PC-9 (cell line): ENCODE data around the gene UNC13B. TPM values are rescaled to one million over a fixed set of nuclear protein-coding genes. Genes with fewer than 3 reads are reported as not detected.

Source experiments
- BruUV-seq: library from RNA; stranded (reverse); fragments of 400-500 nt; replicated peaks from 2 replicates; lab custom pipeline; 2021; lab: Mats Ljungman, UMichigan
- CTCF ChIA-PET: fragments of 300-600 bp; sonication (Branson Sonifier 250); formaldehyde crosslinking; loops from one replicate; lab custom pipeline; 2022; ENCODE audit warnings: antibody characterized with exemption; lab: Charles Lee
- POLR2A ChIA-PET: fragments of 300-600 bp; sonication (Branson Sonifier 250); formaldehyde crosslinking; loops from one replicate; lab custom pipeline; 2022; ENCODE audit warnings: antibody characterized with exemption; ENCODE audit not compliant: unreplicated experiment; lab: Charles Lee
- DNase-seq, 2 experiments: peaks; one replicate each; pipeline versions ENCODE4 v3.0.0 to v3.0.0-alpha.2; 2015 to 2022; ENCODE audit warnings: mixed read lengths in 1 of 2
- H2AFZ ChIP-seq: fragments of 200-600 bp; sonication (generic); 2 replicates; pipeline ENCODE4 v1.8.1; 2017; ENCODE audit warnings: antibody characterized with exemption
- H3F3A ChIP-seq: fragments of 200-600 bp; sonication (generic); 2 replicates; pipeline ENCODE4 v1.8.1; 2017; ENCODE audit warnings: antibody characterized with exemption, mild to moderate bottlenecking, low read depth; ENCODE audit not compliant: insufficient read depth
- H3K27ac ChIP-seq: fragments of 200-600 bp; sonication (generic); 2 replicates; pipeline ENCODE4 v1.6.1; 2016; ENCODE audit warnings: mixed run types
- H3K27me3 ChIP-seq: fragments of 200-600 bp; sonication (generic); 2 replicates; pipeline ENCODE4 v1.6.1; 2016; ENCODE audit warnings: low read depth, mixed run types; ENCODE audit not compliant: insufficient read depth
- H3K36me3 ChIP-seq: fragments of 200-600 bp; sonication (generic); 2 replicates; pipeline ENCODE4 v1.6.1; 2016; ENCODE audit warnings: low read depth, mixed run types
- H3K4me1 ChIP-seq: fragments of 200-600 bp; sonication (generic); replicated peaks from 2 replicates; pipeline ENCODE4 v1.6.1; 2016; ENCODE audit warnings: mixed run types; ENCODE audit not compliant: insufficient read depth
- H3K4me2 ChIP-seq: fragments of 200-600 bp; sonication (generic); 2 replicates; pipeline ENCODE4 v1.6.1; 2017; ENCODE audit warnings: mixed run types
- H3K4me3 ChIP-seq: fragments of 200-600 bp; sonication (generic); 2 replicates; pipeline ENCODE4 v1.6.1; 2016; ENCODE audit warnings: mixed run types
- H3K79me2 ChIP-seq: fragments of 200-600 bp; sonication (generic); 2 replicates; pipeline ENCODE4 v1.6.1; 2017; ENCODE audit warnings: low read depth, mixed run types
- H3K9me2 ChIP-seq: fragments of 200-600 bp; sonication (generic); 2 replicates; pipeline ENCODE4 v1.8.1; 2017; ENCODE audit warnings: mild to moderate bottlenecking; ENCODE audit not compliant: insufficient read depth
- H3K9me3 ChIP-seq: fragments of 200-600 bp; sonication (generic); 2 replicates; pipeline ENCODE4 v1.8.1; 2016; ENCODE audit warnings: low read depth; ENCODE audit not compliant: insufficient read depth
- H4K20me1 ChIP-seq: fragments of 200-600 bp; sonication (generic); 2 replicates; pipeline ENCODE4 v1.8.1; 2017; ENCODE audit not compliant: insufficient read depth
- EZH2 ChIP-seq: fragments of 200-600 bp; sonication (generic); IDR thresholded peaks from 2 replicates; pipeline ENCODE4 v1.8.0; 2017; ENCODE audit warnings: antibody characterized with exemption, low read depth
- intact Hi-C: fragments of 100-400 bp; cut with micrococcal nuclease; formaldehyde crosslinking; loops from one replicate; pipeline ENCODE4 v1.10.0; 2022; ENCODE audit not compliant: unreplicated experiment
- total RNA-seq: library from RNA; stranded (reverse); gene quantifications from 2 replicates; pipeline ENCODE4 v1.2.3, GENCODE V29; 2021
- TF ChIP-seq, protein P1 (sequence below): fragments of 200-600 bp; sonication (generic); conservative IDR thresholded peaks from 2 replicates; pipeline ENCODE4 v1.6.1; 2017; ENCODE audit warnings: mixed run types, antibody characterized with exemption, mild to moderate bottlenecking, moderate library complexity

UNC13B gene
- total RNA-seq, 1 experiment from 2014 or later, result not detected

DNA sequence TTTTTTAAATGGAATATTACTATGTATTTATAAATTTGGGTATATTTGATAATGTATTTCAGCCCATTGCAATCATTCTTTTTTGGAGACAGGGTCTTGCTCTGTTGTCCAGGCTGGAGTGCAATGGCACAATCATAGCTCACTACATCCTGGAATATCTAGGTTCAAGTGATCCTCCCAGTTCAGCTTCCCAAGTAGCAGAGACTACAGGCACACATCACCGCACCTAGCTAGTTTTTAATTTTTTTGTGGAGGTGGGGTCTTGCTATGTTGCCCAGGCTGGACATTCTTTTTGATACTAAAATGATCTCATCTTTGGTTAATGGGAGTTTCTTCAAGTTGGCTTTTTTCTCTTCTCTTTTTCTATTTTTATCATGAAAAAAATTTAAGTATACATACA is 91.3 kb downstream of the UNC13B start:
- BruUV-seq, result no TSS peak
- Histone ChIP-seq H3K4me2 (no peak overlapping the region), H3K27ac (no peak overlapping the region), H4K20me1 (no peaks in the 10 kb centered on the region), H3K4me3 (no peak overlapping the region), H2AFZ (no peak overlapping the region), H3K4me1 (no peaks in the 10 kb centered on the region), H3K9me2 (no peaks in the 10 kb centered on the region), H3K27me3 (no peaks in the 10 kb centered on the region), H3K9me3 (no peaks in the 10 kb centered on the region), H3K36me3 (no peaks in the 10 kb centered on the region), H3F3A (no peaks in the 10 kb centered on the region), H3K79me2 (no peaks in the 10 kb centered on the region)
- DNase-seq, result no peak
- no peak for TF ChIP-seq EZH2
- TF ChIP-seq, protein P1, sequence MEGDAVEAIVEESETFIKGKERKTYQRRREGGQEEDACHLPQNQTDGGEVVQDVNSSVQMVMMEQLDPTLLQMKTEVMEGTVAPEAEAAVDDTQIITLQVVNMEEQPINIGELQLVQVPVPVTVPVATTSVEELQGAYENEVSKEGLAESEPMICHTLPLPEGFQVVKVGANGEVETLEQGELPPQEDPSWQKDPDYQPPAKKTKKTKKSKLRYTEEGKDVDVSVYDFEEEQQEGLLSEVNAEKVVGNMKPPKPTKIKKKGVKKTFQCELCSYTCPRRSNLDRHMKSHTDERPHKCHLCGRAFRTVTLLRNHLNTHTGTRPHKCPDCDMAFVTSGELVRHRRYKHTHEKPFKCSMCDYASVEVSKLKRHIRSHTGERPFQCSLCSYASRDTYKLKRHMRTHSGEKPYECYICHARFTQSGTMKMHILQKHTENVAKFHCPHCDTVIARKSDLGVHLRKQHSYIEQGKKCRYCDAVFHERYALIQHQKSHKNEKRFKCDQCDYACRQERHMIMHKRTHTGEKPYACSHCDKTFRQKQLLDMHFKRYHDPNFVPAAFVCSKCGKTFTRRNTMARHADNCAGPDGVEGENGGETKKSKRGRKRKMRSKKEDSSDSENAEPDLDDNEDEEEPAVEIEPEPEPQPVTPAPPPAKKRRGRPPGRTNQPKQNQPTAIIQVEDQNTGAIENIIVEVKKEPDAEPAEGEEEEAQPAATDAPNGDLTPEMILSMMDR, result no peak
- ChIA-PET POLR2A (interaction anchor here (0.5 kb wide), 1 partner anchor 24 kb away, joined by 11 read pairs; no protein-coding TSS in a partner anchor), CTCF (no interaction called here)
- intact Hi-C loops, result no loop called here

GRCh38 chr9:35254237-35254636 is 92.4 kb downstream of the UNC13B start:
- TF ChIP-seq EZH2, result no peak
- TF ChIP-seq, protein P1, result no peak
- Histone ChIP-seq H3K4me3 (no peak overlapping the region), H3F3A (no peaks in the 10 kb centered on the region), H3K9me2 (no peaks in the 10 kb centered on the region), H3K4me1 (no peaks in the 10 kb centered on the region), H3K79me2 (no peaks in the 10 kb centered on the region), H3K9me3 (no peaks in the 10 kb centered on the region), H3K4me2 (no peak overlapping the region), H2AFZ (no peak overlapping the region), H3K27ac (no peak overlapping the region), H3K36me3 (no peaks in the 10 kb centered on the region), H3K27me3 (no peaks in the 10 kb centered on the region), H4K20me1 (no peaks in the 10 kb centered on the region)
- BruUV-seq, result no TSS peak
- DNase-seq, result no peak
- ChIA-PET POLR2A (no interaction called here), CTCF (no interaction called here)
- intact Hi-C loops, result no loop called here

GRCh38 chr9:35254984-35255857 is 93.4 kb downstream of the UNC13B start:
- no peaks in the 10 kb centered on the region for H3K27me3 ChIP-seq

More at GRCh38 chr9:35254984-35255857, 93.4 kb downstream of the UNC13B start:
- CTCF ChIA-PET, result no interaction called here
- Histone ChIP-seq H3K27ac (no peak overlapping the region), H4K20me1 (no peaks in the 10 kb centered on the region), H3K4me1 (no peaks in the 10 kb centered on the region), H3K4me2 (no peak overlapping the region), H2AFZ (no peak overlapping the region), H3K4me3 (no peak overlapping the region), H3F3A (no peaks in the 10 kb centered on the region), H3K36me3 (no peaks in the 10 kb centered on the region), H3K79me2 (no peaks in the 10 kb centered on the region), H3K9me3 (no peaks in the 10 kb centered on the region), H3K9me2 (no peaks in the 10 kb centered on the region)
- TF ChIP-seq, protein P1, result no peak
- TF ChIP-seq EZH2, result no peak
- POLR2A ChIA-PET, result no interaction called here
- intact Hi-C loops, result no loop called here
- no peak for DNase-seq
- no TSS peak for BruUV-seq
